Fibroblast of mammary gland (primary cell): Measurements from ENCODE around the gene CD164L2.
A peak's percentile ranks its signal among the peaks of the same experiment; 100 is the strongest.

ENCODE experiments used
- DNase-seq: peaks from one replicate; pipeline ENCODE4 v3.0.0-alpha.2; 2010; ENCODE audit warnings: low read depth
- H3K4me3 ChIP-seq: 2 replicates; pipeline ENCODE4 v1.5.1; 2011; ENCODE audit warnings: low read depth, mild to moderate bottlenecking, low read length, moderate library complexity; ENCODE audit not compliant: control insufficient read depth
- TF ChIP-seq, protein P1 (sequence below): conservative IDR thresholded peaks from 2 replicates; pipeline ENCODE4 v1.5.1; 2011; ENCODE audit warnings: low read depth, low read length, inconsistent platforms; ENCODE audit not compliant: control insufficient read depth, insufficient read depth

CD164L2 gene

GRCh38 chr1:27345272-27345671 lies 37.9 kb downstream of the CD164L2 start:
- DNase-seq = no peak
- no peak overlapping the region for H3K4me3 ChIP-seq
- TF ChIP-seq, protein P1, sequence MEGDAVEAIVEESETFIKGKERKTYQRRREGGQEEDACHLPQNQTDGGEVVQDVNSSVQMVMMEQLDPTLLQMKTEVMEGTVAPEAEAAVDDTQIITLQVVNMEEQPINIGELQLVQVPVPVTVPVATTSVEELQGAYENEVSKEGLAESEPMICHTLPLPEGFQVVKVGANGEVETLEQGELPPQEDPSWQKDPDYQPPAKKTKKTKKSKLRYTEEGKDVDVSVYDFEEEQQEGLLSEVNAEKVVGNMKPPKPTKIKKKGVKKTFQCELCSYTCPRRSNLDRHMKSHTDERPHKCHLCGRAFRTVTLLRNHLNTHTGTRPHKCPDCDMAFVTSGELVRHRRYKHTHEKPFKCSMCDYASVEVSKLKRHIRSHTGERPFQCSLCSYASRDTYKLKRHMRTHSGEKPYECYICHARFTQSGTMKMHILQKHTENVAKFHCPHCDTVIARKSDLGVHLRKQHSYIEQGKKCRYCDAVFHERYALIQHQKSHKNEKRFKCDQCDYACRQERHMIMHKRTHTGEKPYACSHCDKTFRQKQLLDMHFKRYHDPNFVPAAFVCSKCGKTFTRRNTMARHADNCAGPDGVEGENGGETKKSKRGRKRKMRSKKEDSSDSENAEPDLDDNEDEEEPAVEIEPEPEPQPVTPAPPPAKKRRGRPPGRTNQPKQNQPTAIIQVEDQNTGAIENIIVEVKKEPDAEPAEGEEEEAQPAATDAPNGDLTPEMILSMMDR = no peak

- DNase-seq = no peak
These were observed 39.5 kb downstream of the CD164L2 start for GRCh38 chr1:27343639-27344025.

GRCh38 chr1:27342778-27343638 lies 40.1 kb downstream of the CD164L2 start:
- no peak overlapping the region for H3K4me3 ChIP-seq
- TF ChIP-seq, protein P1 = no peak
- DNase-seq = no peak

More at GRCh38 chr1:27343639-27344025, 39.5 kb downstream of the CD164L2 start:
- no peak overlapping the region for H3K4me3 ChIP-seq
- TF ChIP-seq, protein P1 = no peak

DNA sequence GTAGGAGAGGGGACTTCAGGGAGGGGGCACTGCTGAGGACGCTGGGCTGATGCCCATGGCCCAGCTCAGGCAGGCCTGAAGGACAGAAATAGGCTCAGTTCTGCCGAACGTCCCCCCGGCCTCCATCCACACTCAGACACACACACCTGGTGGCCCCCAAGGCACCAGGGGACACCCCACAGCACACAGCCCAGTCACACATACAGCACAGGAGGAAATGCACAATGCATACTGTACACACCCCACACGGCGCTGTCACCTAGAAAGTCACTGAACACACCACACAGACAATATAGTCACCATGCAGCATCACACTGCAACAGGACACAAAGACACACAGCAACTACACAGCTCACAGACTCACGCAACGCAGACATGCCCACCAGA lies 40.7 kb downstream of the CD164L2 start:
- TF ChIP-seq, protein P1 = no peak
- H3K4me3 ChIP-seq = no peak overlapping the region
- DNase-seq = no peak

DNA sequence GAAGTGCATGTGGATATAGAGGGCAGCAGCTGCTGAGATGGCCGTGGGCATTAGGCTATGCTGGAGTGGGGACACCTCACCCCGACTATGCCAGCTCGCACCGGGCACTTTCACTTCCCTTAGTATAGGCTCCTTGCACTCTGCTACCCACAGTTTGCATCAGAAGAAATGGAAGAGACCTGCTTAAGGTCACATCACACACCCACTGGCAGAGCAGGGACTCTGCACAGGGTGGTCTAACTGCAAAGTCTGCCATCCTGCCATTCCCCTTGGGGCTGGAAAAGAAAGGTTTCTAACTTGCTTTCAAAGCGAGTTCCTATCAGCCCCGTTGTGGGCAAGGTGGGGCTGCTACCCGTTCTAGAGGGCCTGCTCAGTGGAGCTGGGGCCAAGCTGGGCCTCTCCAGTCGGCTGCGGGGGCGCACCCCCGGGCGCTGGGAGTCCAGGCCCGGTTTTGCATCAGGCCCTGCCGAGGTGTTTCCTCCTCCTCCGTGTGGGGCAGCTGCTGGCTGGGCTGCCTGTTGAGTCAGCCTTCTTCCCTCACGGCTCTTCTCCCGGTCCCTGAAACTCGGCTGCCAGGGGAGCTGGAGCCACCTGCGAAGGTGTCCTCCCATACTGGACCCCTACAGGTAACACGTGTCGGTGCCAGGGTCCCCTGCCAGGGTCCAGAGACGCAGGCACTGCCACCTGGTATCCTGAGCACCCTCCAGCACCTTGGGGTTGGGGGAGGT lies 41.4 kb downstream of the CD164L2 start, which contains the start of gene SYTL1:
Gene SYTL1, plus strand, starts transcription at position 498 of the 728 bp plus-strand sequence. CDS start 3,313 bp downstream, outside the sequence.
- TF ChIP-seq, protein P1 = no peak
- DNase-seq = peak; percentile 62
- H3K4me3 ChIP-seq = no peak within 1 kb of the TSS

DNA sequence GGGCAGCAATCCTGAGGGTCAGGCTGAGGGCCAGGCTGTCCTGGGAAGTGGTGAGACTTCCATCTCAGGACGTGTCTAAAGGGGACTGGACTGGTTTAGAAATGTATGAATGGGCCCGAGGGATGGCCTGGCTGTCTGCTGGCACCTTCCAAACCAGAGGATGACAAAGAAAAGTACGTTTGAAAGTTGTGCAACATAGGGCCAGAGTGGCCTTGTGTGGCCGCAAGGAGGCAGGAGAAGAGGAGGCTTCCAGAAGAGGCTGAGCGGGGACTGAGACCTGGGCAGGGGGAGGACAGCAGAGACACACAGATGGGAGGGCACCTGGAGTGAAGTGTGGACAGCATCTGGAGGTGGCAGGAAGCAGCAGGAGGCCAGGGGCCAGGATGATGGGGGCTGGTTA lies 43.9 kb downstream of the CD164L2 start:
- TF ChIP-seq, protein P1 = no peak
- DNase-seq = no peak
- no peak overlapping the region for H3K4me3 ChIP-seq
